Hypothalamus (tissue), 51 donors: ENCODE data around the gene FRMD5.
A peak's percentile ranks its signal among the peaks of the same experiment; 100 is the strongest.
"Not testable (repeated sequence)": the region's sequence is repeated elsewhere in the genome, so short reads cannot be mapped to it uniquely, and the experiment has no call there.

ENCODE experiments used
- DNase-seq, 51 donors: peaks; one replicate each; lab custom pipeline; 2025; lab: John Stamatoyannopoulos, UW

Gene FRMD5

GRCh38 chr15:43872416-43873020 is 322.6 kb downstream of the FRMD5 start:
- DNase-seq: peak in 31 of 51 donors; percentile 6 to 78 (median 36)

GRCh38 chr15:43871835-43872234 is 323.2 kb downstream of the FRMD5 start:
- DNase-seq: no peak

- DNase-seq: no peak
Measured at GRCh38 chr15:43868406-43868805, 326.7 kb downstream of the FRMD5 start.

GRCh38 chr15:43867096-43867495 is 328.0 kb downstream of the FRMD5 start:
- DNase-seq: no peak

- DNase-seq: not testable (repeated sequence)
Measured at GRCh38 chr15:43866636-43867035, 328.4 kb downstream of the FRMD5 start.

- no peak for DNase-seq
Measured at GRCh38 chr15:43859546-43859945, 335.5 kb downstream of the FRMD5 start.

- no peak for DNase-seq
Measured at GRCh38 chr15:43854801-43855200, 340.3 kb downstream of the FRMD5 start.

GRCh38 chr15:43852607-43853006 is 342.5 kb downstream of the FRMD5 start:
- no peak for DNase-seq

- DNase-seq: no peak
Measured at GRCh38 chr15:43851251-43851650, 343.8 kb downstream of the FRMD5 start.

- no peak for DNase-seq
Measured at GRCh38 chr15:43845421-43845820, 349.6 kb downstream of the FRMD5 start.

GRCh38 chr15:43832485-43832884 is 362.6 kb downstream of the FRMD5 start:
- not testable (repeated sequence) for DNase-seq

GRCh38 chr15:43831519-43832052 is 363.5 kb downstream of the FRMD5 start:
- DNase-seq: not testable (repeated sequence)

GRCh38 chr15:43830691-43831275 is 364.3 kb downstream of the FRMD5 start:
- DNase-seq: not testable (repeated sequence)

- not testable (repeated sequence) for DNase-seq
Measured at GRCh38 chr15:43829951-43830540, 365.0 kb downstream of the FRMD5 start.

- no peak for DNase-seq
Measured at GRCh38 chr15:43828061-43828657, 366.9 kb downstream of the FRMD5 start.

GRCh38 chr15:43826508-43827341 is 368.3 kb downstream of the FRMD5 start, which contains the start of gene WDR76:
Gene WDR76 (plus strand): TSS chr15:43827002. CDS start chr15:43827033, 31 bp downstream.
- DNase-seq: peak in 40 of 51 donors; percentile 3 to 54 (median 26)

GRCh38 chr15:43826029-43826507 is 369.0 kb downstream of the FRMD5 start:
- no peak for DNase-seq

GRCh38 chr15:43825305-43825704 is 369.8 kb downstream of the FRMD5 start:
- DNase-seq: not testable (repeated sequence)

GRCh38 chr15:43824302-43825246 is 370.5 kb downstream of the FRMD5 start, which contains the start of gene MFAP1:
Gene MFAP1 (minus strand): TSS chr15:43824690. CDS start chr15:43824569, 121 bp downstream.
- peak; percentile 34 to 96 (median 86) for DNase-seq
